ENCODE data around the gene SIN3A. TPM values are rescaled to one million over a fixed set of nuclear protein-coding genes. Genes with fewer than 3 reads are reported as not detected.

Gene SIN3A
- total and polyA plus RNA-seq, 2 of the 8 experiments (the other 6 are each of a cell fraction or from before 2014, with no cell fraction given), result 69.5 to 109 TPM

- TF ChIP-seq E2F6 (IDR thresholded peaks at IDR 0.05), result no peak
- peak; percentile 67 for TF ChIP-seq KDM4A (IDR thresholded peaks at IDR 0.05; ENCODE audit: low read depth, low read length, severe bottlenecking)
- no peak for TF ChIP-seq CBX8 (IDR thresholded peaks at IDR 0.05; ENCODE audit: borderline replicate concordance, low read depth, low read length)
- no peak; the same call in 1 of the 2 replicates for TF ChIP-seq PHF8 (conservative IDR thresholded peaks at IDR 0.05; ENCODE audit: low read depth, low read length)
- TF ChIP-seq SIRT6 (IDR thresholded peaks at IDR 0.05; ENCODE audit: low read length), result no peak
- TF ChIP-seq NANOG (IDR thresholded peaks at IDR 0.05; ENCODE audit: insufficient read depth, low read depth, low read length, poor library complexity, severe bottlenecking), result no peak
- TF ChIP-seq ZNF274 (IDR thresholded peaks at IDR 0.05; ENCODE audit: borderline replicate concordance, extremely low read depth, low read length), result no peak
- TF ChIP-seq MAX (IDR thresholded peaks at IDR 0.05), result no peak; the same call in 1 of the 2 replicates
- no peak for TF ChIP-seq SUZ12 (IDR thresholded peaks at IDR 0.05; ENCODE audit: low read length)
- TF ChIP-seq GABPA (IDR thresholded peaks at IDR 0.05; ENCODE audit: borderline replicate concordance, insufficient read depth, low read length), result no peak
- TF ChIP-seq JUND (IDR thresholded peaks at IDR 0.05; ENCODE audit: low read length), result no peak
- TF ChIP-seq CTBP2 (IDR thresholded peaks at IDR 0.05; ENCODE audit: borderline replicate concordance, insufficient read depth, insufficient read length, low read length), result no peak
Observed at GRCh38 chr15:75455424-75455981, 4.0 kb upstream of the SIN3A start (continued).

Measured in H1 (cell line).